SK-N-SH (cell line): ENCODE results near the gene CERS1. TPM values are rescaled to one million over a fixed set of nuclear protein-coding genes. Genes with fewer than 3 reads are reported as not detected.

Source experiments
- CTCF ChIA-PET: fragments of 300-600, 350-600 bp; formaldehyde crosslinking; extraction: SDS; loops from one replicate; lab custom pipeline; 2021; lab: Yijun Ruan, JAX
- POLR2A ChIA-PET: fragments of 350-600 bp; sonication (Branson Sonifier 250); formaldehyde crosslinking; extraction: SDS; loops from one replicate; lab custom pipeline; 2020; ENCODE audit warnings: antibody characterized with exemption, inconsistent platforms; lab: Yijun Ruan, JAX
- DNase-seq: peaks from one replicate; pipeline ENCODE4 v3.0.0; 2012
- H2AFZ ChIP-seq: fragments of 200-600 bp; sonication (generic); 2 replicates; pipeline ENCODE4 v1.8.1; 2016; ENCODE audit warnings: antibody characterized with exemption, mild to moderate bottlenecking, low read depth
- H3F3A ChIP-seq: fragments of 200-600 bp; sonication (generic); replicated peaks from 2 replicates; pipeline ENCODE3; 2016; ENCODE audit warnings: antibody characterized with exemption, mild to moderate bottlenecking; ENCODE audit not compliant: insufficient read depth
- H3K27ac ChIP-seq, 2 experiments: fragments of 200-500 bp in 1 of 2; fragments of 200-600 bp in 1 of 2; sonication (Bioruptor generic) in 1 of 2; sonication (generic), shearing (Covaris generic) in 1 of 2; 2 replicates each; pipeline versions ENCODE4 v1.5.1 to v1.6.1; 2014 to 2016; ENCODE audit warnings: low read depth in 2 of 2, inconsistent platforms in 1 of 2, low read length in 1 of 2, mild to moderate bottlenecking in 1 of 2, mixed read lengths in 1 of 2
- H3K27me3 ChIP-seq: fragments of 200-600 bp; sonication (generic), shearing (Covaris generic); 2 replicates; pipeline ENCODE4 v1.6.1; 2016; ENCODE audit warnings: mixed run types; ENCODE audit not compliant: insufficient read depth
- H3K36me3 ChIP-seq, 2 experiments: fragments of 200-500 bp in 1 of 2; fragments of 200-600 bp in 1 of 2; sonication (Bioruptor generic) in 1 of 2; sonication (generic) in 1 of 2; replicated peaks in 1 of 2; 2 replicates each; pipeline versions ENCODE3 to v1.5.1; 2014 to 2016; ENCODE audit warnings: low read length in 1 of 2, mild to moderate bottlenecking in 1 of 2; ENCODE audit not compliant: insufficient read depth in 2 of 2, control insufficient read depth in 1 of 2
- H3K4me1 ChIP-seq, 2 experiments: fragments of 200-500 bp in 1 of 2; fragments of 200-600 bp in 1 of 2; sonication (Bioruptor generic) in 1 of 2; sonication (generic), shearing (Covaris generic) in 1 of 2; 2 replicates each; pipeline versions ENCODE4 v1.5.1 to v1.6.1; 2014 to 2016; ENCODE audit warnings: low read depth in 1 of 2, low read length in 1 of 2, mixed run types in 1 of 2; ENCODE audit not compliant: insufficient read depth in 2 of 2, control insufficient read depth in 1 of 2
- H3K4me2 ChIP-seq: fragments of 200-600 bp; sonication (generic), shearing (Covaris generic); 2 replicates; pipeline ENCODE4 v1.6.1; 2017; ENCODE audit warnings: mixed run types
- H3K4me3 ChIP-seq, 2 experiments: fragments of 200-500 bp in 1 of 2; fragments of 200-600 bp in 1 of 2; sonication (Bioruptor generic) in 1 of 2; sonication (generic), shearing (Covaris generic) in 1 of 2; 2 replicates each; pipeline versions ENCODE4 v1.5.1 to v1.8.1; 2014 to 2016; ENCODE audit warnings: low read depth in 2 of 2, inconsistent platforms in 1 of 2, low read length in 1 of 2, mild to moderate bottlenecking in 1 of 2, mixed read lengths in 1 of 2, moderate library complexity in 1 of 2
- H3K79me2 ChIP-seq: fragments of 200-600 bp; sonication (generic); 2 replicates; pipeline ENCODE4 v1.8.1; 2017; ENCODE audit warnings: mild to moderate bottlenecking; ENCODE audit not compliant: insufficient read depth
- H3K9ac ChIP-seq: fragments of 200-600 bp; sonication (generic); 2 replicates; pipeline ENCODE4 v1.6.1; 2017; ENCODE audit warnings: mixed run types
- H3K9me2 ChIP-seq: fragments of 200-600 bp; sonication (generic); 2 replicates; pipeline ENCODE4 v1.6.1; 2017; ENCODE audit warnings: mixed run types
- H3K9me3 ChIP-seq: fragments of 200-600 bp; sonication (generic); 2 replicates; pipeline ENCODE4 v1.6.1; 2017; ENCODE audit warnings: mixed run types, mild to moderate bottlenecking, moderate library complexity
- H4K20me1 ChIP-seq: fragments of 200-600 bp; sonication (generic); 2 replicates; pipeline ENCODE4 v1.6.1; 2017; ENCODE audit warnings: mild to moderate bottlenecking, mixed run types; ENCODE audit not compliant: insufficient read depth
- CTCF ChIP-seq: fragments of 200-600 bp; sonication (generic); IDR thresholded peaks from 2 replicates; pipeline ENCODE4 v1.6.1; 2017; ENCODE audit warnings: antibody characterized with exemption, mild to moderate bottlenecking, moderate library complexity
- EP300 ChIP-seq, 2 experiments: IDR thresholded peaks; 2 replicates each; pipeline versions ENCODE4 v1.4.0 to v1.6.1; 2012; ENCODE audit warnings: borderline replicate concordance in 1 of 2, low read depth in 1 of 2, low read length in 1 of 2
- RAD21 ChIP-seq: IDR thresholded peaks from 2 replicates; pipeline ENCODE4 v1.6.1; 2012; ENCODE audit warnings: mild to moderate bottlenecking, low read length
- RCOR1 ChIP-seq: fragments of 150-350 bp; IDR thresholded peaks from 2 replicates; pipeline ENCODE4 v1.6.1; 2017; ENCODE audit warnings: antibody characterized with exemption, low read length
- REST ChIP-seq: IDR thresholded peaks from 2 replicates; pipeline ENCODE4 v1.6.1; 2012; ENCODE audit warnings: mild to moderate bottlenecking, low read depth, low read length, moderate library complexity
- SMC3 ChIP-seq: IDR thresholded peaks from 2 replicates; pipeline ENCODE4 v1.6.1; 2012; ENCODE audit warnings: low read depth, low read length, improper control_type of control experiment
- USF1 ChIP-seq: IDR thresholded peaks from 2 replicates; pipeline ENCODE4 v1.4.0; 2012; ENCODE audit warnings: low read depth, borderline replicate concordance
- WGBS: methylation state at CpG from one replicate; pipeline ENCODE4 v1.1.6; 2017; ENCODE audit warnings: low lambda C conversion rate; 5-methylcytosine and 5-hydroxymethylcytosine counted together
- polyA plus RNA-seq, 3 experiments: library from polyadenylated mRNA; depleted of rRNA; stranded (reverse); fragments of >200 nt; gene quantifications; 2 replicates each; pipeline ENCODE4 v1.2.3, GENCODE V29; 2012

Gene CERS1
- polyA plus RNA-seq, 1 of the 3 experiments (the other 2 are of a cell fraction), result 7.3 TPM

- DNase-seq, result peak; percentile 63
- peaks cover 0 to 3% of the 10 kb centered on the region in 2 experiments; a peak in 1 of 4 replicates for H3K4me1 ChIP-seq
- peaks cover 10% of the 10 kb centered on the region; the same call in 1 of the 2 replicates for H4K20me1 ChIP-seq
- no peak overlapping the region for H3K9ac ChIP-seq
- no peaks in the 10 kb centered on the region for H3K9me2 ChIP-seq
- POLR2A ChIA-PET, result interaction anchor here (1.0 kb wide), 1 partner anchor 9 kb away, joined by 4 read pairs; no protein-coding TSS in a partner anchor
- CTCF ChIA-PET, result interaction anchor here (0.6 to 16.0 kb wide), 13 partner anchors 7 to 406 kb away, joined by 3 to 201 read pairs (median 4); partner anchors contain the start of genes REX1BD and TMEM59L
- H3K4me3 ChIP-seq, result no peak overlapping the region
- H3K36me3 ChIP-seq, result peaks cover 38 to 99% of the 10 kb centered on the region in 2 experiments
- H2AFZ ChIP-seq, result no peak overlapping the region
- H3K27ac ChIP-seq, result no peak overlapping the region; a peak in 1 of 4 replicates
- H3K4me2 ChIP-seq, result no peak overlapping the region
- 91% methylated on average over 22 of the region's 22 CpGs for WGBS
- no peaks in the 10 kb centered on the region for H3K9me3 ChIP-seq
- no peaks in the 10 kb centered on the region for H3K27me3 ChIP-seq
- TF ChIP-seq CTCF (peak; percentile 47), RAD21 (peak; percentile 68), REST (no peak), EP300 (IDR thresholded peaks at IDR 0.05; ENCODE audit: borderline replicate concordance in 1 of 2, low read depth in 1 of 2, low read length in 1 of 2) (no peak), USF1 (no peak), SMC3 (peak; percentile 51; the same call in 1 of the 2 replicates), RCOR1 (no peak)
- H3F3A ChIP-seq, result no peaks in the 10 kb centered on the region
- H3K79me2 ChIP-seq, result peaks cover 17% of the 10 kb centered on the region; the same call in 1 of the 2 replicates
Measured at GRCh38 chr19:18856385-18857126, 39.4 kb downstream of the CERS1 start.
